OCI-LY3 (cell line): ENCODE results near the gene CAPN10.

ENCODE experiments used
- CTCF ChIP-seq: fragments of 200-600, 300-600 bp; sonication (generic); IDR thresholded peaks from 2 replicates; pipeline ENCODE4 v1.5.1; 2014; ENCODE audit warnings: antibody characterized with exemption, low read length, low read depth
- EZH2phosphoT487 ChIP-seq: fragments of 200-600 bp; shearing (Covaris generic); IDR thresholded peaks from 2 replicates; pipeline ENCODE4 v1.6.1; 2018; ENCODE audit warnings: antibody characterized with exemption, mixed run types, low read depth

- no peak for TF ChIP-seq CTCF
- no peak for TF ChIP-seq EZH2phosphoT487
These were observed 32.5 kb upstream of the CAPN10 start for GRCh38 chr2:240553956-240554480.
